Thyroid gland (tissue), 4 donors: ENCODE results near the gene FKBP9.
A peak's percentile ranks its signal among the peaks of the same experiment; 100 is the strongest.
"Not testable (repeated sequence)": the region's sequence is repeated elsewhere in the genome, so short reads cannot be mapped to it uniquely, and the experiment has no call there.

ENCODE experiments used
- POLR2A ChIP-seq, 2 donors: fragments of 450-650 bp; IDR thresholded peaks; one replicate each; pipeline ENCODE4 v1.6.1; 2017; ENCODE audit warnings: antibody characterized with exemption in 2 of 2, mild to moderate bottlenecking in 2 of 2, moderate library complexity in 1 of 2
- TF ChIP-seq, protein P1 (sequence below), 6 experiments: fragments of 200-600 bp in 3 of 6; fragments of 450-650 bp in 3 of 6; sonication (generic) in 3 of 6; IDR thresholded peaks; one replicate each; pipeline ENCODE4 v1.5.1; 2016 to 2019; ENCODE audit warnings: antibody characterized with exemption in 6 of 6, mild to moderate bottlenecking in 2 of 6, inconsistent platforms in 1 of 6, moderate library complexity in 1 of 6

DNA sequence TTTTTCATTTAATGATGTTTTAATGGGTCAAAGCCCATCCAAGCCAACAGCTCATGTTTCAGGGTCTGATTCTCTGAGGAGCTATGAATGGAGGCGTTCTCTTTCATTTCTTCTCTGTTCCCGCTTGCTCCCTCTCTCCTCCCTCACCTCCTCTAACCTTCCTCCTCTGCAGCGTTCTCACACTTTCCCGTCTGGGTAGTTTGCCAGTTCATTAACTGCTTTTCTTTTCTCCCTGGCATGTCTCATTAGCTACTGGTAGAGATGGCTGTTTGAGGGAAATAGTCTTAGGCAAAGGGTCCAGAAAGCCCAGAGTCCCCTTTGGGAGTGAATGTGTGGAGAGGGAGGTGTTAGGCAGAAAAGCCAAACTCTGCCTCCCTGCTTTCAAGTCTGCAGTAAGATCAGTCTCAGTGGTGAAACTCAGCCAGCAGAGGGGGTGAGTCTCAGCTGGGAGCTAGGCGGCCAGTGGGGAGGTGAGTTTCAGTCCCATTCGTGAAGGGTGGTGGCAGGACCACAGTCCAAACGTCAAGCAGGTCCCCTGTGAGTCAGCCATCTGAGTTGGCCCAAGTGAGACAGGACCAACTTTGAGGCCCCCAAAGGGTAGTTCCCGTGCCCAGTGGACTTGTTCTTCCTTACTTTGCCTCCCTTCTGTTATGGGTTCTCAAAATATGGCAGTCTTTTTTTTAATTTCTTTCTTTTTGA, 7.4 kb downstream of the FKBP9 start:
- TF ChIP-seq, protein P1, sequence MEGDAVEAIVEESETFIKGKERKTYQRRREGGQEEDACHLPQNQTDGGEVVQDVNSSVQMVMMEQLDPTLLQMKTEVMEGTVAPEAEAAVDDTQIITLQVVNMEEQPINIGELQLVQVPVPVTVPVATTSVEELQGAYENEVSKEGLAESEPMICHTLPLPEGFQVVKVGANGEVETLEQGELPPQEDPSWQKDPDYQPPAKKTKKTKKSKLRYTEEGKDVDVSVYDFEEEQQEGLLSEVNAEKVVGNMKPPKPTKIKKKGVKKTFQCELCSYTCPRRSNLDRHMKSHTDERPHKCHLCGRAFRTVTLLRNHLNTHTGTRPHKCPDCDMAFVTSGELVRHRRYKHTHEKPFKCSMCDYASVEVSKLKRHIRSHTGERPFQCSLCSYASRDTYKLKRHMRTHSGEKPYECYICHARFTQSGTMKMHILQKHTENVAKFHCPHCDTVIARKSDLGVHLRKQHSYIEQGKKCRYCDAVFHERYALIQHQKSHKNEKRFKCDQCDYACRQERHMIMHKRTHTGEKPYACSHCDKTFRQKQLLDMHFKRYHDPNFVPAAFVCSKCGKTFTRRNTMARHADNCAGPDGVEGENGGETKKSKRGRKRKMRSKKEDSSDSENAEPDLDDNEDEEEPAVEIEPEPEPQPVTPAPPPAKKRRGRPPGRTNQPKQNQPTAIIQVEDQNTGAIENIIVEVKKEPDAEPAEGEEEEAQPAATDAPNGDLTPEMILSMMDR (IDR thresholded peaks at IDR 0.05), result peak in 2 of 6 experiments; percentile 20 to 40
- not testable (repeated sequence) for TF ChIP-seq POLR2A (IDR thresholded peaks at IDR 0.05)
